ENCODE data around the gene SOX5.

DNA sequence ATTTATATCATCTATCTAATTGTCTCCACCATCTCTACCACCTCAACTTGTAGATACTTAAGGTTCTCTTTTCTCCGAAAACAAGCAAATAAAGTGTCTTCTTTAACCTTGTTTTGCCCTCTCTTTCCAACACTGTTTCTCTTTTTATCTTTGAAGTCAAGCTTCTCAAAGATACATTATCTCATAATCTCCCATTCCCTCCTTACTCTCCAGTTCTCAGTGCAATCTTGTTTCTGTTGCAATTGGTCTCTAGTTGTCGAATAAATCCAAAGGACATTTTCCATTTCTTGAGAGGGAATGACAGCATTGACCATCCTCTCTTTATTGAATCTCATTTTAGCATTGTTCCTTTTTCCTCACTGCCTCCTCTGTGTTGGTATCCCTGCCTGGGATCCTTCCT lies 383.3 kb downstream of the SOX5 start:
- TF ChIP-seq GATA2 (IDR thresholded peaks at IDR 0.05; ENCODE audit: low read depth, low read length), result no peak
- TF ChIP-seq GATA3 (IDR thresholded peaks at IDR 0.05; ENCODE audit: low read depth, low read length), result no peak
